ENCODE results near the gene VPS4A. TPM values are rescaled to one million over a fixed set of nuclear protein-coding genes. Genes with fewer than 3 reads are reported as not detected.

The VPS4A gene
- total and polyA plus RNA-seq, 2 of the 8 experiments (the other 6 are each of a cell fraction or from before 2014, with no cell fraction given): 14.1 to 24.1 TPM

DNA sequence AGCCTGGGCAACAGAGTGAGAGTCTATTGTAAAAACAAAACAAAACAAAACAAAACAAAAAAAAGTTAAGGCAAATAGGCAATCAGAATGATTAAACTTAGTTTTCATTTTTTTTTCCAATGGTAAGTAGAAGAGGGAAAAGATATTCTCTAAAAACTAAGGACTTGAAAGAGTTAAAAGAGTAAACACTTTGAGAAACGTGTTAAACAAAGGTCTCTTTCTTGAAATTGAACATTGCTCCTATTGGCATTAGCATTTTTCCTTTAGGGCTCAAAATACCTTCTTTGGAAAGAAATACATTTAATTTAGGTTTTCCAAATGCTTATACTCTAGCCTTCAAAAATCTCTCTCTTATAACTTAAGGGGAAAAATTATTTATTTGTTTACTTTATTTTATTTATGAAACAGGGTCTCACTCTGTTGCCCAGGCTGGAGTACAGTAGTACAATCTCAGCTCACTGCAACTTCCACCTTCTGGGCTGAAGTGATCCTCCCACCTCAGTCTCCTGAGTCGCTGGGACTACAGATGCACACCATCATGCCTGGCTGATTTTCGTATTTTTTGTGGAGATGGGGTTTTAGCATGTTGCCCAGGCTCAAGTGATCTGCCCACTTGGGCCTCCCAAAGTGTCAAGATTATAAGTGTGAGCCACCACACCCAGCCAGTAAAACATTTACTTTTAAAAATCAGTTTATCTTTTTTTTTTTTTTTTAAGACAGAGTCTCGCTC lies 44.7 kb upstream of the VPS4A start:
- TF ChIP-seq SP1 (IDR thresholded peaks at IDR 0.05; ENCODE audit: low read depth, low read length) (no peak), RBBP5 (IDR thresholded peaks at IDR 0.05; ENCODE audit: borderline replicate concordance, low read depth, low read length) (no peak), JUN (IDR thresholded peaks at IDR 0.05; ENCODE audit: low read depth, low read length) (no peak), ASH2L (IDR thresholded peaks at IDR 0.05; ENCODE audit: low read length) (no peak), PHF8 (conservative IDR thresholded peaks at IDR 0.05; ENCODE audit: low read depth, low read length) (no peak), BACH1 (IDR thresholded peaks at IDR 0.05; ENCODE audit: low read length) (no peak), SIRT6 (IDR thresholded peaks at IDR 0.05; ENCODE audit: low read length) (no peak)
- Histone ChIP-seq H3K79me2 (ENCODE audit: control insufficient read depth in 1 of 2, insufficient read depth in 2 of 2, low read length in 2 of 2) (no peaks in the 10 kb centered on the region), H3K9me3 (ENCODE audit: insufficient read depth in 2 of 2, low read depth in 1 of 2, low read length in 1 of 2) (no peaks in the 10 kb centered on the region), H3K27ac (ENCODE audit: low read depth, low read length) (no peak overlapping the region), H2AK5ac (ENCODE audit: low read depth, low read length) (no peak overlapping the region), H3K4me1 (replicated peaks in 1 of 4; ENCODE audit: control insufficient read depth in 3 of 4, insufficient read depth in 4 of 4, low read length in 3 of 4) (no peaks in the 10 kb centered on the region), H4K8ac (ENCODE audit: extremely low read depth, insufficient read depth, low read length) (no peak overlapping the region), H3K79me1 (ENCODE audit: low read depth, low read length) (no peaks in the 10 kb centered on the region), H3K4me2 (ENCODE audit: insufficient read depth in 1 of 2, low read depth in 2 of 2, low read length in 2 of 2) (no peak overlapping the region), H2BK120ac (replicated peaks; ENCODE audit: low read depth, low read length) (no peak overlapping the region), H3K23me2 (ENCODE audit: low read depth, low read length) (no peaks in the 10 kb centered on the region), H4K91ac (replicated peaks; ENCODE audit: insufficient read length, low read length) (no peak overlapping the region), H3K36me3 (ENCODE audit: control insufficient read depth in 2 of 4, insufficient read depth in 4 of 4, low read length in 3 of 4) (peaks cover 0 to 5% (median 2%) of the 10 kb centered on the region in 4 experiments; a peak in 4 of 8 replicates), H4K20me1 (replicated peaks in 1 of 2; ENCODE audit: control insufficient read depth in 1 of 2, insufficient read depth in 2 of 2, low read length in 2 of 2) (no peaks in the 10 kb centered on the region), H2BK20ac (ENCODE audit: low read length) (no peak overlapping the region), H2BK12ac (ENCODE audit: low read depth, low read length) (no peak overlapping the region), H3K27me3 (replicated peaks in 1 of 4; ENCODE audit: control insufficient read depth in 3 of 4, extremely low read depth in 1 of 4, insufficient read depth in 3 of 4, low read length in 3 of 4) (no peaks in the 10 kb centered on the region), H2AFZ (ENCODE audit: low read length) (no peak overlapping the region), H3K9ac (replicated peaks in 1 of 4; ENCODE audit: extremely low read depth in 1 of 4, low read depth in 3 of 4, low read length in 3 of 4) (no peak overlapping the region), H3K56ac (replicated peaks; ENCODE audit: insufficient read length, low read depth, low read length) (no peak overlapping the region), H3K14ac (ENCODE audit: insufficient read length) (no peak overlapping the region), H3K4ac (replicated peaks; ENCODE audit: insufficient read length, low read depth, low read length) (no peak overlapping the region), H2BK15ac (ENCODE audit: low read length) (no peak overlapping the region), H3K23ac (ENCODE audit: insufficient read length) (no peak overlapping the region), H2BK5ac (ENCODE audit: low read depth, low read length) (no peak overlapping the region), H3K18ac (ENCODE audit: extremely low read depth, low read length) (no peak overlapping the region), H3K4me3 (ENCODE audit: extremely low read depth in 1 of 4, insufficient read depth in 2 of 4, low read depth in 3 of 4, low read length in 4 of 4) (no peak overlapping the region), H4K5ac (ENCODE audit: insufficient read length, low read depth, low read length) (no peak overlapping the region)
- ChIA-PET POLR2A (ENCODE audit: partially characterized antibody) (no interaction called here), CTCF (ENCODE audit: partially characterized antibody) (interaction anchor here (2.0 kb wide), 1 partner anchor 20 kb away, joined by 8 read pairs; no protein-coding TSS in a partner anchor)
- WGBS, 2 experiments (ENCODE audit: extremely low coverage in 1 of 2, insufficient coverage in 1 of 2, insufficient read length in 1 of 2, insufficient replicate concordance in 2 of 2, low coverage in 1 of 2, low lambda C conversion rate in 2 of 2, missing lambda C conversion rate in 1 of 2): 68% methylated on average over 4 of the region's 4 CpGs; no CpG with 5 or more reads in 1 of the 2 experiments
- FAIRE-seq (no peak), DNase-seq (ENCODE audit: low read depth in 1 of 2, low spot score in 2 of 2) (no peak)

All from H1 (cell line).